Prostate gland (tissue), 2 donors: ENCODE data around the gene ATG12. TPM values are rescaled to one million over a fixed set of nuclear protein-coding genes. Genes with fewer than 3 reads are reported as not detected.
A peak's percentile ranks its signal among the peaks of the same experiment; 100 is the strongest.
"Not testable (repeated sequence)": the region's sequence is repeated elsewhere in the genome, so short reads cannot be mapped to it uniquely, and the experiment has no call there.

Experiments
- DNase-seq: peaks from one replicate; pipeline ENCODE4 v3.0.0-alpha.2; 2019; ENCODE audit warnings: low spot score
- H3K27ac ChIP-seq, 2 donors: fragments of 200-600 bp; sonication (generic); 2 replicates each; pipeline ENCODE4 v1.5.1; 2017 to 2019
- H3K27me3 ChIP-seq: fragments of 200-600 bp; sonication (generic); replicated peaks from 2 replicates; pipeline ENCODE4 v1.5.1; 2019; ENCODE audit not compliant: insufficient read depth
- H3K36me3 ChIP-seq, 2 donors: fragments of 200-600 bp; sonication (generic); 1 replicate in 1 of 2; 2 replicates in 1 of 2; pipeline versions ENCODE4 v1.5.1 to v1.8.1; 2017 to 2019
- H3K4me1 ChIP-seq: fragments of 200-600 bp; sonication (generic); replicated peaks from 2 replicates; pipeline ENCODE4 v1.5.1; 2019
- H3K4me3 ChIP-seq, 2 donors: fragments of 200-600 bp; sonication (generic); 2 replicates each; pipeline ENCODE4 v1.5.1; 2017 to 2019
- H3K9me3 ChIP-seq: fragments of 200-600 bp; sonication (generic); 2 replicates; pipeline ENCODE4 v1.5.1; 2017
- POLR2A ChIP-seq: fragments of 450-650 bp; IDR thresholded peaks from one replicate; pipeline ENCODE4 v1.6.1; 2016; ENCODE audit warnings: antibody characterized with exemption, mild to moderate bottlenecking
- POLR2AphosphoS5 ChIP-seq: sonication (generic); formaldehyde crosslinking; IDR thresholded peaks from one replicate; pipeline ENCODE4 v1.6.1; 2017; ENCODE audit warnings: antibody characterized with exemption
- WGBS: methylation state at CpG from one replicate; pipeline ENCODE4 v1.1.5; 2018; 5-methylcytosine and 5-hydroxymethylcytosine counted together
- intact Hi-C: fragments of 100-400 bp; cut with DNase I; formaldehyde crosslinking; loops from one replicate; pipeline ENCODE4 v1.14.2; 2022
- total RNA-seq, 2 donors: library from RNA; depleted of rRNA; stranded (reverse); fragments of >200 nt; gene quantifications; one replicate each; pipeline ENCODE4 v1.1.0, GENCODE V29; 2016
- TF ChIP-seq, protein P1 (sequence below), 4 experiments: fragments of 200-600 bp in 2 of 4; fragments of 450-650 bp in 2 of 4; sonication (generic) in 2 of 4; IDR thresholded peaks; 1 replicate in 3 of 4; 2 replicates in 1 of 4; pipeline ENCODE4 v1.5.1; 2016 to 2019; ENCODE audit warnings: antibody characterized with exemption in 4 of 4, mild to moderate bottlenecking in 2 of 4, moderate library complexity in 2 of 4

ATG12 gene
- total RNA-seq, 2 donors from 2014 or later: 29.6 to 67.6 TPM

DNA sequence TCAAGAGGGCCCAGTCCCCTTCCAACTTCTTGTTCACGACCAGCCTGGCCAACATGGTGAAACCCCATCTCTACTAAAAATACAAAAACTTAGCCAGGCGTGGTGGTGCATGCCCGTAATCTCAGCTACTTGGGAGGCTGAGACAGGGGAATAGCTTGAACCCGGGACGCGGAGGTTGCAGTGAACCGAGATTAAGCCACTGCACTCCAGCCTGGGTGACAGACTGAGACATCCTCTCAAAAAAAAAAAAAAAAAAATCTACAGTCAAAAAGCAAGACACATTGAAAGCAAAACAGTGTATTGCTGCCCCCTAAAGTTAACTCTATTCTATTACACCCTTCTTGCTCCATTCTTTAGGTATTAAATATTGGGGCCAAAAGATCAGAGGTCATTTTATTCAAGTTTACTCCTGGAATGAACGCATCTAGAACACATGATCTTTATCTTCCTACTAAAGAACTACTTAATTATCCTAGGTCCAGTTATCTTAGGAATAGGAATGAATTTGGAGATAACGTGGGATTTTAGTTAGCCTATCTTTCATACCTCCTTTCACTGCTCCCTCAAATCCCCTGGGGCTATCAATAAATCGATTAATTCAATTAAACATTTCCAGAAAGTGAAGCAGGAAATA is 2.4 kb downstream of the ATG12 start:
- no peaks in the 10 kb centered on the region for H3K4me1 ChIP-seq
- intact Hi-C loops: loop anchor here (10.0 kb wide), 1 partner anchor 524 kb away; no protein-coding TSS in a partner anchor
- no peaks in the 10 kb centered on the region for H3K9me3 ChIP-seq
- H3K27me3 ChIP-seq: no peaks in the 10 kb centered on the region
- TF ChIP-seq, protein P1, sequence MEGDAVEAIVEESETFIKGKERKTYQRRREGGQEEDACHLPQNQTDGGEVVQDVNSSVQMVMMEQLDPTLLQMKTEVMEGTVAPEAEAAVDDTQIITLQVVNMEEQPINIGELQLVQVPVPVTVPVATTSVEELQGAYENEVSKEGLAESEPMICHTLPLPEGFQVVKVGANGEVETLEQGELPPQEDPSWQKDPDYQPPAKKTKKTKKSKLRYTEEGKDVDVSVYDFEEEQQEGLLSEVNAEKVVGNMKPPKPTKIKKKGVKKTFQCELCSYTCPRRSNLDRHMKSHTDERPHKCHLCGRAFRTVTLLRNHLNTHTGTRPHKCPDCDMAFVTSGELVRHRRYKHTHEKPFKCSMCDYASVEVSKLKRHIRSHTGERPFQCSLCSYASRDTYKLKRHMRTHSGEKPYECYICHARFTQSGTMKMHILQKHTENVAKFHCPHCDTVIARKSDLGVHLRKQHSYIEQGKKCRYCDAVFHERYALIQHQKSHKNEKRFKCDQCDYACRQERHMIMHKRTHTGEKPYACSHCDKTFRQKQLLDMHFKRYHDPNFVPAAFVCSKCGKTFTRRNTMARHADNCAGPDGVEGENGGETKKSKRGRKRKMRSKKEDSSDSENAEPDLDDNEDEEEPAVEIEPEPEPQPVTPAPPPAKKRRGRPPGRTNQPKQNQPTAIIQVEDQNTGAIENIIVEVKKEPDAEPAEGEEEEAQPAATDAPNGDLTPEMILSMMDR (IDR thresholded peaks at IDR 0.05): peak in 3 of 4 experiments; percentile 26 to 55 (median 54)
- no peak for TF ChIP-seq POLR2AphosphoS5
- no peak for TF ChIP-seq POLR2A
- DNase-seq: no peak
- H3K36me3 ChIP-seq: no peaks in the 10 kb centered on the region
- no peak overlapping the region for H3K4me3 ChIP-seq
- WGBS: 39% methylated on average over 10 of the region's 10 CpGs
- no peak overlapping the region for H3K27ac ChIP-seq

DNA sequence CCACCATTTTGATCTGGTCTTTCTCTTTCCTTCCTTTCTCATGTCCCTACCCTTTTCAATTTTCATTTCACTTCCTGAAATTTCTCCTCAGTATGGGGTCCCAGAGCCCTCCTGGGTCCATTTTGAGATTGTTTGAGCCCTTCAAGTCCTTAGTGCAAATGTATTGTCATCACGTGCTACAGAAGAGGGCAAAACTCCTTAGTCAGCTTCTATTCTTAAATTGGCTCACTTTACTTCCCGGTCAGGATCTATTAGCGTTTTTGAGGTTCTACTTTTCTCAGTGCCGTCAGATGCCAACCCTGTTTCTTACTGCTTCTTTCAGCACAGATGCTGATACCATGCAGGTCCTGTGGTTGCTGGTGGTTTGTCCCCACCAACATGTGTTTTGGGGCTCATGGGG is 5.9 kb downstream of the ATG12 start:
- Histone ChIP-seq H3K27me3 (no peaks in the 10 kb centered on the region), H3K36me3 (no peaks in the 10 kb centered on the region), H3K4me1 (no peaks in the 10 kb centered on the region), H3K9me3 (no peaks in the 10 kb centered on the region), H3K4me3 (no peak overlapping the region), H3K27ac (no peak overlapping the region)
- intact Hi-C loops: loop anchor here (10.0 kb wide), 1 partner anchor 521 kb away; no protein-coding TSS in a partner anchor
- DNase-seq: no peak
- TF ChIP-seq POLR2AphosphoS5 (no peak), POLR2A (no peak)
- TF ChIP-seq, protein P1 (IDR thresholded peaks at IDR 0.05): no peak
- WGBS: 95% methylated on average over 4 of the region's 4 CpGs

DNA sequence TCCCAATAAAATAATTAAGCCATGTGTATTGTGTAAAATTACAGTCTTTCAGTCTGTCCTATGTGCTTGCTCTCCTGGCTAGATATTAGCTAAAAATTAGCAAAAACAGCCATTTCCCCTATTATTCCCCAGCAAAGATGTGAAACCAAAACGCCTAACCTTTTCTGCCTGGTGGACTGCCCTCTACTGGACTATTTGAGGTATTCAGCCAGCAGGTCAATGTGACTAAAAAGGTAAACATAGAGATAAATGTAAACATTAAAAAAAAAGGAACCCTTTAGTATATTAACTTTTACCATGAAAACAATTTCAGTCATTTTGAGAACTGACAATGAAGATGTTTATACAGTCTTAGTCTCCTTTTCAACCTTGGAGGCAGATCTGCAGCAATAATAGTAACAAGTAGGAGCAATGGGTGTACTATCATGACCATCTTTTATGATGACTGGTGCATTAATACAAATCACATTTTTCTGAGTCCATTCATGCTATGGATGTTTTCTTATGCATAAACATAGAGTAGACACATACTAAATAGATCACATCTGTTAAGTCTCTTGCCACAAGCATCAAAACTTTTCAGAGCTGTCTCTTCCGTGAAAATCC is 10.1 kb downstream of the ATG12 start:
- no peak overlapping the region for H3K27ac ChIP-seq
- no peaks in the 10 kb centered on the region for H3K9me3 ChIP-seq
- no peak overlapping the region for H3K4me3 ChIP-seq
- DNase-seq: no peak
- intact Hi-C loops: loop anchor here (10.0 kb wide), 1 partner anchor 516 kb away; no protein-coding TSS in a partner anchor
- 21% methylated on average over 2 of the region's 2 CpGs for WGBS
- no peaks in the 10 kb centered on the region for H3K36me3 ChIP-seq
- no peak for TF ChIP-seq POLR2A
- TF ChIP-seq POLR2AphosphoS5: peak; percentile 25
- TF ChIP-seq, protein P1 (IDR thresholded peaks at IDR 0.05): peak in 3 of 4 experiments; percentile 51 to 62 (median 57)
- no peaks in the 10 kb centered on the region for H3K4me1 ChIP-seq
- H3K27me3 ChIP-seq: no peaks in the 10 kb centered on the region

DNA sequence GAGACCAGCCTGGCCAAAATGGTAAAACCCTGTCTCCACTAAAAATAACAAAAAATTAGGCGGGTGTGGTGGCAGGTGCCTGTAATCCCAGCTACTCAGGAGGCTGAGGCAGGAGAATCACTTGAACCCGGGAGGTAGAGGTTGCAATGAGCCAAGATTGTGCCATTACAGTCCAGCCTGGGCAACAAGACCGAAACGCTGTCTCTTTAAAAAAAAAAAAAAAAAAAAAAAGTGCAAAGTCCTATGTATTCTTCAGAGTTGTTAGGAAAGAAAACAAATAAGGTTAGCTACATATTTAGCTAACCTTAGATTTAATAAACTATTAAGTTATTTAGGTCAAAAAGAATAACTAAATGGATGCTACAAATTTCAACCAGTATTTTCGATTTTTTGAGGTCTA is 11.5 kb downstream of the ATG12 start:
- Histone ChIP-seq H3K4me3 (no peak overlapping the region), H3K4me1 (no peaks in the 10 kb centered on the region), H3K36me3 (no peaks in the 10 kb centered on the region), H3K27me3 (no peaks in the 10 kb centered on the region), H3K27ac (no peak overlapping the region), H3K9me3 (no peaks in the 10 kb centered on the region)
- intact Hi-C loops: loop anchor here (10.0 kb wide), 1 partner anchor 515 kb away; no protein-coding TSS in a partner anchor
- DNase-seq: no peak
- no peak for TF ChIP-seq POLR2A
- no peak for TF ChIP-seq POLR2AphosphoS5
- TF ChIP-seq, protein P1 (IDR thresholded peaks at IDR 0.05): no peak
- 84% methylated on average over 5 of the region's 5 CpGs for WGBS

DNA sequence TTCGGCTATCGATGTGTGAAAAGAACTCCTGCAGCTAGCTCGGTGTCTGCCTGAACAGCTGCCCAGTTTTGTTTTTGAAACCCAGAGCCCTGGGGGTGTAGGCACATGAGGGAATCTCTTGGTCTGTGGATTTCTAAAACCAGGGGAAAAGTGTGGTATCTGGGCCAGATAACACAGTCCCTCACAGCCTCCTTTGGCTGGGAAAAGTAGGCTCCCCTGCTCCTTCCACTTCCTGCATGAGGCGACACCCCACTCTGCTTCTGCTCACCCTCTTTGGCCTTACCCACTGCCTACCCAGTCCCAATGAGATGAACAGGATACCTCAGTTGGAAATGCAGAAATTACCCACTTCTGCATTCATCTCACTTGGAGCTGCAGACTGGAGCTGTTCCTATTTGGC is 15.4 kb downstream of the ATG12 start:
- H3K27me3 ChIP-seq: no peaks in the 10 kb centered on the region
- 98% methylated on average over 4 of the region's 4 CpGs for WGBS
- intact Hi-C loops: no loop called here
- DNase-seq: no peak
- H3K27ac ChIP-seq: no peak overlapping the region
- H3K4me3 ChIP-seq: no peak overlapping the region
- H3K4me1 ChIP-seq: no peaks in the 10 kb centered on the region
- no peaks in the 10 kb centered on the region for H3K9me3 ChIP-seq
- no peaks in the 10 kb centered on the region for H3K36me3 ChIP-seq
- TF ChIP-seq, protein P1 (IDR thresholded peaks at IDR 0.05): no peak
- TF ChIP-seq POLR2A: no peak
- TF ChIP-seq POLR2AphosphoS5: no peak

DNA sequence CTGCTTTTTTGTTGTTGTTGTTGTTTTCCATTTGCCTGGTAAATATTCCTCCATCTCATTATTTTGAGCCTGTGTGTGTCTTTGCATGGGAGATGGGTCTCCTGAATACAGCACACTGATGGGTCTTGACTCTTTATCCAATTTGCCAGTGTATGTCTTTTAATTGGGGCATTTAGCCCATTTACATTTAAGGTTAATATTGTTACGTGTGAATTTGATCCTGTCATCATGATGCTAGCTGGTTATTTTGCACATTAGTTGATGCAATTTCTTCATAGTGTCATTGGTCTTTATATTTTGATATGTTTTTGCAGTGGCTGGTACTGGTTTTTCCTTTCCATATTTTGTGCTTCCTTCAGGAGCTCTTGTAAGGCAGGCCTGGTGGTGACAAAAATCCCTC is 16.4 kb downstream of the ATG12 start:
- DNase-seq, H3K4me1 ChIP-seq, H3K27me3 ChIP-seq, intact Hi-C loops, H3K27ac ChIP-seq, H3K9me3 ChIP-seq, H3K36me3 ChIP-seq, H3K4me3 ChIP-seq: not testable (repeated sequence)
- WGBS: 95% methylated on average over 1 of the region's 1 CpG
